ENCODE results near the gene NUBP2.

- no peak for TF ChIP-seq ZNF565 (CRISPR knock-in tag; conservative IDR thresholded peaks at IDR 0.05; ENCODE audit: low read depth)
- no peak for TF ChIP-seq PATZ1 (CRISPR knock-in tag; IDR thresholded peaks at IDR 0.05; ENCODE audit: borderline replicate concordance)
- TF ChIP-seq ZFP30 (CRISPR knock-in tag; IDR thresholded peaks at IDR 0.05) = no peak
- TF ChIP-seq OSR1 (CRISPR knock-in tag; IDR thresholded peaks at IDR 0.05) = no peak
- TF ChIP-seq BACH2 (CRISPR knock-in tag; IDR thresholded peaks at IDR 0.05; ENCODE audit: borderline replicate concordance) = no peak
- no peak for TF ChIP-seq RARB (CRISPR knock-in tag; IDR thresholded peaks at IDR 0.05)
- TF ChIP-seq ZNF8 (CRISPR knock-in tag; IDR thresholded peaks at IDR 0.05) = no peak
- TF ChIP-seq ZFP3 (CRISPR knock-in tag; IDR thresholded peaks at IDR 0.05) = no peak
- TF ChIP-seq ZNF70 (CRISPR knock-in tag; IDR thresholded peaks at IDR 0.05) = no peak
- no peak for TF ChIP-seq CSDC2 (CRISPR knock-in tag; IDR thresholded peaks at IDR 0.05)
- no peak for TF ChIP-seq CREB5 (CRISPR knock-in tag; IDR thresholded peaks at IDR 0.05; ENCODE audit: low read depth)
- TF ChIP-seq TCF4 (CRISPR knock-in tag; IDR thresholded peaks at IDR 0.05; ENCODE audit: borderline replicate concordance) = no peak
Measured at GRCh38 chr16:1762879-1763520, 19.8 kb upstream of the NUBP2 start.
